Liver (tissue), 3 donors: ENCODE measurements around the gene SKI.

Experiments
- CTCF ChIP-seq: fragments of 150-350 bp; IDR thresholded peaks from 2 replicates; pipeline ENCODE4 v1.5.1; 2017; ENCODE audit warnings: improper control_type of control experiment, low read depth, low read length; ENCODE audit not compliant: missing input control
- REST ChIP-seq: IDR thresholded peaks from 2 replicates; pipeline ENCODE4 v1.6.1; 2016; ENCODE audit warnings: antibody characterized with exemption, mild to moderate bottlenecking
- SP1 ChIP-seq: IDR thresholded peaks from 2 replicates; pipeline ENCODE4 v1.6.1; 2018; ENCODE audit warnings: antibody characterized with exemption, mild to moderate bottlenecking
- donor health status: healthy.
- donor health status: healthy.

- TF ChIP-seq CTCF (no peak), SP1 (no peak), REST (no peak)
Measured at GRCh38 chr1:2344744-2345296, 116.7 kb downstream of the SKI start.
